ENCODE measurements around the gene AGPAT1.

AGPAT1 gene, protein sequence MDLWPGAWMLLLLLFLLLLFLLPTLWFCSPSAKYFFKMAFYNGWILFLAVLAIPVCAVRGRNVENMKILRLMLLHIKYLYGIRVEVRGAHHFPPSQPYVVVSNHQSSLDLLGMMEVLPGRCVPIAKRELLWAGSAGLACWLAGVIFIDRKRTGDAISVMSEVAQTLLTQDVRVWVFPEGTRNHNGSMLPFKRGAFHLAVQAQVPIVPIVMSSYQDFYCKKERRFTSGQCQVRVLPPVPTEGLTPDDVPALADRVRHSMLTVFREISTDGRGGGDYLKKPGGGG

DNA sequence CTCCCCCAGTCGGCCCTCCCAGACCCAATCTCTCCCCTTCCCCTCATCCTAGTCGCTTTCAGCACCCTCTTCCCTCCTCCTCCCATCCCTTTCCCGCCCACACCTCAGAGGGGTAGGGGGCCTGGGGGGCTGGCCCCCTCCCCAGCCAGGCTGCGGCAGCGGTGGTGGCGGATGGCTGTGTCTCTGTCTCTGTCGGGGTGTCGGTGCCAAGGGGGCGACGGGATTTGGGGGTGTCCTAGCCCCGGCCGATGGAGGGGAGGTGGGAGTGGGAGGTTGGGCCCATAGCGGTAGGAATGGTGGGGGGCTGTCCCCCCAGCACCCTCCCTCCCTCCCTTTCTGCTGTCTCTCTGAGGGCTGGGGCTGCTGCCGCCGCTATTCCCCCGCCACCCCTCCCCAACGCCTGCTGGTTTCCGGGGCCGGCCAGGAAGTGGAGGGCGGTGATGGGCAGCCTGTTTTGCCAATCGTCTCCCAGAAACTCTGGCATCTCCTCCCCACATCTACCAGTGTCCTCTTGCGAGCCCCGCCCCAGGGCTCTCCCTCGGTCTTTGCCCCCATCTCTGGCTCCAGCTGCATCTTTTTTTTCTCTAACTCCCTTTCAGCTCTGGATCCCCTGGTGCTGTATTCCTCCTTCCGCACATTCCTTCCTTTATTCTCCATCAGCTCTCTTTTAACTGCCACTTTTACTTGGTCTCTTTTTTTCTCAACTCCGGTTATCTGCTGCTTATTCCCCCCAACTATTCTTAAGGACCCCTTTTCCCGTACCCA, at the start of gene AGPAT1:
AGPAT1 (minus strand) TSS at position 374 of the 765 bp plus-strand sequence. CDS start 4,588 bp downstream, outside the sequence.
- peaks cover 12% of the 10 kb centered on the region; the same call in 1 of the 2 replicates for H3K36me3 ChIP-seq (ENCODE audit: insufficient read depth, low read length)
- peak within 1 kb of the TSS; percentile 89 for H3K4me3 ChIP-seq
- TF ChIP-seq EZH2 (IDR thresholded peaks at IDR 0.05) (no peak), FOXP2 (optimal IDR thresholded peaks at IDR 0.05; ENCODE audit: control extremely low read depth, extremely low read length, insufficient read depth) (no peak), POLR2AphosphoS5 (IDR thresholded peaks at IDR 0.05; ENCODE audit: borderline replicate concordance, low read depth, low read length) (peak; percentile 86)
- DNase-seq (ENCODE audit: low read depth, low spot score) = no peak
- H3K9ac ChIP-seq (ENCODE audit: insufficient read length) = peak within 1 kb of the TSS; percentile 95
- no peaks in the 10 kb centered on the region for H3K9me3 ChIP-seq (ENCODE audit: low read depth, low read length)
- H3K27ac ChIP-seq = peak within 1 kb of the TSS; percentile 99

GRCh38 chr6:32224696-32225095, 48.8 kb upstream of the AGPAT1 start:
- Histone ChIP-seq H3K9me3 (ENCODE audit: low read depth, low read length) (no peaks in the 10 kb centered on the region), H3K4me3 (no peak overlapping the region), H3K27ac (no peak overlapping the region), H3K9ac (ENCODE audit: insufficient read length) (no peak overlapping the region), H3K36me3 (ENCODE audit: insufficient read depth, low read length) (no peaks in the 10 kb centered on the region)
- no peak for DNase-seq (ENCODE audit: low read depth, low spot score)
- TF ChIP-seq FOXP2 (optimal IDR thresholded peaks at IDR 0.05; ENCODE audit: control extremely low read depth, extremely low read length, insufficient read depth) (no peak), POLR2AphosphoS5 (IDR thresholded peaks at IDR 0.05; ENCODE audit: borderline replicate concordance, low read depth, low read length) (no peak), EZH2 (IDR thresholded peaks at IDR 0.05) (no peak)

- Histone ChIP-seq H3K27ac (no peak within 1 kb of the TSS), H3K9ac (ENCODE audit: insufficient read length) (no peak within 1 kb of the TSS), H3K4me3 (no peak within 1 kb of the TSS), H3K36me3 (ENCODE audit: insufficient read depth, low read length) (no peaks in the 10 kb centered on the region), H3K9me3 (ENCODE audit: low read depth, low read length) (no peaks in the 10 kb centered on the region)
- TF ChIP-seq EZH2 (IDR thresholded peaks at IDR 0.05) (no peak), POLR2AphosphoS5 (IDR thresholded peaks at IDR 0.05; ENCODE audit: borderline replicate concordance, low read depth, low read length) (no peak), FOXP2 (optimal IDR thresholded peaks at IDR 0.05; ENCODE audit: control extremely low read depth, extremely low read length, insufficient read depth) (no peak)
- DNase-seq (ENCODE audit: low read depth, low spot score) = no peak
Measured at GRCh38 chr6:32223258-32224235, 47.7 kb upstream of the AGPAT1 start, which contains the start of gene NOTCH4. Gene NOTCH4 (minus strand): TSS chr6:32224067. CDS start chr6:32223928, 139 bp downstream.

DNA sequence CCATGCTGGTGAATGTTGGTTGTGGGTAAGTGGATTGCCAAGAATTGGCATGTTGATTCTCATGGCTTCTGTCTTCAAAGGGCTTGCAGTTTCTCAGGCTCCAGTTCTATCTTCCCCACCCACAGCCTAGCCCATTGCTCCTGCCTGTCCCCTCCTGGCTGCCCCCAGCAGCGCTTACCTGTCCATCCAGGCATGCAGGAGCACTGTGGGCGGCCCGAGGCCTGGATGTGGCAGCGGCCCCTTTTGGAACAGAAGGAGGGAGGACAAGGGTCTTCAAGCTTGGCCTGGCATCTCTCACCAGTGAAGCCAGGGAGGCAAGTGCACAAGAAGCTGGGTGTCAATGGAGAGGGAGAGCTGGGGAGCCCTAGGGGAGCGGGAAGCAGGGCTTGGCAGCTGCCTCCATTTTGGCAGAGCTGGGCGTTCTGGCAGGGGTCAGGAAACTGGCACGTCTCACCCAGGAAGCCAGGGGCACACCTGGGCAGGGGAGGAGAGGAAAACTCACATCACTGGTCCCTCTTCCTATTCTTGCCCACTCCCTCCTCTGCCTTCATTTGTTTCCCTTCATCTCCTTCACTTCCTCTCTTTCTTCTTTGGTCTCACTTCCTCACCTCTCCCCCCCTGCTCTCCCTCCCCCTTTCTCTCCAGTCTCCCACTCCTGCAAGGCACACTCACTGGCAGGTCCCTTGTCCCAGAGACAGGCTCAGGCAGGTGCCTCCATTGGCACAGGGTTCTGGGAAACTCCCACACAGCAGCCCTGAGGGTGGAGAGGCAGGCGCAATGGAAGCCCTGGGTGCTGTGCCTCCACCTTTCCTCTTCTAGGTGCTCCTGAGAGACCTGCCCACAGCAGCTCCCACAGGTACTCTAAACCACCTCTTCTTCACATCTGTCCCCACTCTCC, 46.7 kb upstream of the AGPAT1 start:
- Histone ChIP-seq H3K9ac (ENCODE audit: insufficient read length) (no peak overlapping the region), H3K9me3 (ENCODE audit: low read depth, low read length) (no peaks in the 10 kb centered on the region), H3K36me3 (ENCODE audit: insufficient read depth, low read length) (no peaks in the 10 kb centered on the region), H3K27ac (no peak overlapping the region), H3K4me3 (no peak overlapping the region)
- no peak for DNase-seq (ENCODE audit: low read depth, low spot score)
- TF ChIP-seq EZH2 (IDR thresholded peaks at IDR 0.05) (no peak), FOXP2 (optimal IDR thresholded peaks at IDR 0.05; ENCODE audit: control extremely low read depth, extremely low read length, insufficient read depth) (no peak), POLR2AphosphoS5 (IDR thresholded peaks at IDR 0.05; ENCODE audit: borderline replicate concordance, low read depth, low read length) (no peak)

- Histone ChIP-seq H3K4me3 (no peak overlapping the region), H3K36me3 (ENCODE audit: insufficient read depth, low read length) (no peaks in the 10 kb centered on the region)
- TF ChIP-seq FOXP2 (optimal IDR thresholded peaks at IDR 0.05; ENCODE audit: control extremely low read depth, extremely low read length, insufficient read depth) (no peak), POLR2AphosphoS5 (IDR thresholded peaks at IDR 0.05; ENCODE audit: borderline replicate concordance, low read depth, low read length) (no peak), EZH2 (IDR thresholded peaks at IDR 0.05) (no peak)
Measured at GRCh38 chr6:32220021-32220420, 44.1 kb upstream of the AGPAT1 start.

DNA sequence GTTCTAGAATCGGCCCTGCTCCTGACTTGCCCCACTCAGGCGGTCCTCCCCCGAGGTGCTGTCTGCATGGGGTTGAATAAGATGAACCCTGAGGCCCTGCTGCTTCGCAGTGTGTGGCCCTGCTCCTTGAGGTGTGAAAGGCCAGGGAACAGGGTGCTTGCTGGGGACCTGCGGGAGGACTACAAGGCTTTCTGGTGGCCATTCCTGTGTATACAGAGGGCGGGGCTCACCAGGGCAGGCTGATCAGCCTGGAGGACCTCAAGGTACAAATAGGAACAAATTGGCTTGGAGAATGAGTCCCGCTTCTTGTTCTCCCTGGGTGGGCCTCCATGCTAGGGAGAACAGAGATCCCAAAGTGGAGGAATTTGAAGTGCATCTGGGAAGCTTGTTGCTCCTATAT, 42.3 kb upstream of the AGPAT1 start:
- Histone ChIP-seq H3K4me3 (no peak overlapping the region), H3K9me3 (ENCODE audit: low read depth, low read length) (no peaks in the 10 kb centered on the region), H3K9ac (ENCODE audit: insufficient read length) (no peak overlapping the region), H3K36me3 (ENCODE audit: insufficient read depth, low read length) (no peaks in the 10 kb centered on the region), H3K27ac (no peak overlapping the region)
- TF ChIP-seq POLR2AphosphoS5 (IDR thresholded peaks at IDR 0.05; ENCODE audit: borderline replicate concordance, low read depth, low read length) (no peak), EZH2 (IDR thresholded peaks at IDR 0.05) (no peak), FOXP2 (optimal IDR thresholded peaks at IDR 0.05; ENCODE audit: control extremely low read depth, extremely low read length, insufficient read depth) (no peak)
- no peak for DNase-seq (ENCODE audit: low read depth, low spot score)

More at GRCh38 chr6:32220021-32220420, 44.1 kb upstream of the AGPAT1 start:
- DNase-seq (ENCODE audit: low read depth, low spot score) = no peak
- Histone ChIP-seq H3K9me3 (ENCODE audit: low read depth, low read length) (no peaks in the 10 kb centered on the region), H3K9ac (ENCODE audit: insufficient read length) (no peak overlapping the region), H3K27ac (no peak overlapping the region)

- H3K9ac ChIP-seq (ENCODE audit: insufficient read length) = no peak overlapping the region
- H3K4me3 ChIP-seq = no peak overlapping the region
- no peak overlapping the region for H3K27ac ChIP-seq
- no peaks in the 10 kb centered on the region for H3K9me3 ChIP-seq (ENCODE audit: low read depth, low read length)
- no peak for DNase-seq (ENCODE audit: low read depth, low spot score)
- TF ChIP-seq FOXP2 (optimal IDR thresholded peaks at IDR 0.05; ENCODE audit: control extremely low read depth, extremely low read length, insufficient read depth) (no peak), POLR2AphosphoS5 (IDR thresholded peaks at IDR 0.05; ENCODE audit: borderline replicate concordance, low read depth, low read length) (no peak), EZH2 (IDR thresholded peaks at IDR 0.05) (no peak)
- no peaks in the 10 kb centered on the region for H3K36me3 ChIP-seq (ENCODE audit: insufficient read depth, low read length)
Measured at GRCh38 chr6:32216998-32217397, 41.1 kb upstream of the AGPAT1 start.
